Left kidney (tissue), 2 donors: Measurements from ENCODE around the gene SLAMF9. TPM values are rescaled to one million over a fixed set of nuclear protein-coding genes. Genes with fewer than 3 reads are reported as not detected.
"Not testable (repeated sequence)": the region's sequence is repeated elsewhere in the genome, so short reads cannot be mapped to it uniquely, and the experiment has no call there.

Source experiments
- DNase-seq: peaks from one replicate; pipeline ENCODE4 v3.0.0-alpha.2; 2013
- polyA plus RNA-seq: library from polyadenylated mRNA; unstranded; fragments of 120-200 nt; gene quantifications from one replicate; pipeline ENCODE4 v1.2.1, GENCODE V29; 2013; ENCODE audit not compliant: insufficient read length

SLAMF9 gene
- polyA plus RNA-seq, 1 donor = not detected

DNA sequence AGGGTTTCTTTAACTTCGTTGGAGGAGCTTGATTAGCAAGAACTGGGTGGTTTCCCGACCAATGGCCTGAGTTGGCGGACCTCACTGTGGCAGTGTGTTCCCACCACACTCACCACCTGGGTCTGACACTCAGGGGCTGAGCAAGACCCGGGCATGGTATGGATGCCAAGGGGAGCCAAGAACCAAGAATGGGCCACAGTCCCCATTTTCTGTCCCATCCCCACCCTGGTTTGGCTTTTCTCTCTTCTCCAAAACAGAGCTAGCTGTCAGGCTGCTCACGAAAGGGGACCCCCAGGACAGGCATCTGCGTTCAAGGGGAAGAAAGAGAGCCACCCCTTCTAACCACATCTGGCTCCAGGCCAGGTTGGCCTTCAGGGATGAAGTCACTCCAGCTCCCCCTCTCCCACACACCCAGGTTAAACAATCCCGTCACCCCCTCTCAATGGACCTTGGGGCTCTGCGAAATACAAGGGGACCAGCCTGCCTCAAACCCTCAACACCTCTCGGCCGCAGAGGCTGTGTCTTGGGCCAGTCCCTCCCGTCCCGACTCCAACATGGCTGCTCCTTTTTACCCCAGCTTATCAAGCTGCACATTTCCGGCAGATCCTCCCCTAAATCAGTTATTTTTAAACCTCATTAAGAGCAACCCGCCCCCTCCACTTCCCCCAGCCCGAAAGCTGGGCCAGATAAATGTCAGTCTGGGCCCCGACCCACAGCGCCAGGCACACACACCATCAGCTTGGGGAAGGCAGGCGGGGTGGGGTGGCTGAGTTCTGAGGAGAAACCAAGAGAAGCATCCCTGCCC, 32.1 kb downstream of the SLAMF9 start:
- no peak for DNase-seq

DNA sequence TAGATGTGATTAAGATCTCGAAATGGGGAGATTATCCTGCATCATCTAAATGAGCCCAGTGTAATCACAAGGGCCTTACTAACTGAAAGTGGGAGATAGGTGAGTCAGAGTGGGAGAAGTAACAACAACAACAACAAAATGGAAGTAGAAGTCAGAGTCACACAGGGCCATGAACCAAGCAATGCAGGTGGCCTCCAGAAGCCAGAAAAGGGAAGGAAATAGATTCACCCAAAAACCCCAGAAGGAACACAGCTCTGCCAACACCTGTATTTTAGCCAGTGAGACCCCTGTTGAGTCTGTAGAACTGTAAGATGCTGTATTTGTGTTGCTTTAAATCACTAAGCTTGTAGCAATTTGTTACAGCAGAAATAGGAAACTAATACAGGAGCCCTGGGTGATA, 32.8 kb downstream of the SLAMF9 start:
- DNase-seq = no peak

DNA sequence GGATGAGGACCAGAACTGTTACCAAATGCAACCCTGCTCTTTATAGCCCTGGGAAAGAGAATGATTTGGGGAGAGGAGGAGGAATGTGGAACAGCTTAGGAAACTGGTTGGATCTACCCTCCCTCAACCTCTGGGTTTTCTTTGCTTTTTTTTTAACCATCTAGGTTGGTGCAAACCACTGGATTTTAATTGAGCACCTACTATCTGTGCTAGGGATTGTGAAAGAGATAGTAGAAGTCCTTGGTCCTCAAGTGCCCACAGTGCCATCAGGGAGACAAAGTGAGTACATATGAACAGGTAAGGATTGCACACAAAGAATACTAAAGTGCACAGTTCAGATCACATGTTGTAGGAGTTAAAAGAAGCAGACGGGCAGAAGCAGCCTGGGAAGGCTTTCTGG, 33.4 kb downstream of the SLAMF9 start:
- no peak for DNase-seq

DNA sequence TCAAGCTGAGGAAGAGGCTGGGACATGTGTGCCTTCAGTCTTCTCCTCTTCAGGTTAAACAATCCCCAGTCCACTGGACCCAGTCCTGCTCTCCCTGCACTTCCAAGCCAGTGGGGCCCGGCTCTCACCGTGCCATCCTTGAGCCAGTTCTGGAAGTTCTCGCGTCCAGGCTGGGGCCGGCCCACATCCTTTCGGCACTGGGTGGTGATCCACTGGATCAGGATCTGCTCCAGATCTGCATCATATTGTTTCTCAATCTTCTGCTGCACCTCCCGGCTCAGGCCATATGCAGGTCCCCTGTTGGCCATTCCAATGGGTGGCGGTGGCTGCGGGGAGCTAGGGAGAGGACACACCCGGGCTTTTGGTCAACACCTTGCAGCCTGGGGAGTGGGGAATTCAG, 33.8 kb downstream of the SLAMF9 start:
- DNase-seq = no peak

DNA sequence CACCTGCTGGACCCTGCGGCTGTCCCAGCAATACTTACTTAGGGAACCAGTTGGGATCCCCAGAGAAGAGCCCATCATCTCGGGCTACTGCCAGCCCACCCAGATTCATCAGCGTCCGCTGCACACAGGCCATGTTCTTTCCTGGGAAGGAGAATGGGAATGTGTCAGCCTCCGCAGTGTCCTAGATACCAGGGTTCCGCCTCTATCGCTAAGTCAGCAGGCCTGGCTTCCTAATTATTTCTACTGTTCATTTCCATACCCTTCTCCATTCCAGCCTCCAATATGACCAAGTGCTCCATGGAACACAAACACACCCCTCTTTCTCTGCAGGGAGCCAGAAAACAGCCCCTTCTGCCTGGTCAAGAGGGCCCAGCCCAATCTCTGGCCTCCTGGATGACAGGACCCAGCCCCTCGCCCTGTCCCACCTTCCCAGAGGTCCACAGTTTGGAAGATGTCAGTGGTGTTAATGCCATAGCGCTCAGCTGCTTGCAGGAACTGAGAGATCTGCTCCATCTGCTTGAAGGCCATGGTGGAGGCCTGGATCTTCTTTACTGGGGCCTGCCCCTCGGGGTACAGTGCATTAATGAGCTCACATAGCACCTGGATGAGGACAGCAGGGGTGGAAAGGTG, 34.7 kb downstream of the SLAMF9 start:
- DNase-seq = no peak

DNA sequence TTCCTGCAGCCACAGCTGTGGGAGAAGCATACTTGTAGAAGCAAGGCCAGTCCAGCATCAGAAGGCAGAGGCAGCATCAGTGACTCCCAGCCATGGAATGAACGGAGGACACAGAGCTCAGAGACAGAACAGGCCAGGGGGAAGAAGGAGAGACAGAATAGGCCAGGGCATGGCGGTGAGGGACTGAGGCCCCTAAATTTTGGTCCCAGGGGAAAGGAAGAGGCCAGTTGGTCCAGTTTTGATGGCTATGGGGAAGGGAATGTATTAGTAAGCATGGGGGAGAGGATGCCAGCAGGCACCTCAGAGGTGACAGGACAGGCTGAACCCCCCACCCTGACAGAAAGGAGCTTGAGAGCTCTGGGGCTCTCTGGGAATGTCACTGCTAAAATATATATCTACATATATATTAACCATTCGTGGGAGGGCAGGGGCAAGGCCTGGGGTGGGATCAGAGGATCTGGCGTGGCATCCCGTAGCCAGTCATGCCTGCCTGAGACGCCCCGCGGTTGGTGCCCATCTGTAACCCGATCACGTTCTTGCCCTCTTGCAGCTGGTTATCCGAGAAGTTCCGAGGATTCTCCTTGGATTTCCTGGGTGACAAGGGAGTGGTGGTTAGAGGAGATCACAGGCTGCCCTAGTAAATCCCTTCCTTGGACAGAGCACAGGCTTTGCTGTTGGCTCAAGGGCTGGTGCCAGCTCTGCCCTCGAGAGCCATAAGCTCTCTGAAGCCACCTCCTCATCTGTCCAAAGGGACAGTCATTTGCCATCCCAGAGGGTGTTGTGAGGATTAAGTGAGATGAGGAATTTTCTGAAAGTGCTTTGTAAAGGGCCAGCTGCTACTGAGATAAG, 35.5 kb downstream of the SLAMF9 start:
- no peak for DNase-seq

DNA sequence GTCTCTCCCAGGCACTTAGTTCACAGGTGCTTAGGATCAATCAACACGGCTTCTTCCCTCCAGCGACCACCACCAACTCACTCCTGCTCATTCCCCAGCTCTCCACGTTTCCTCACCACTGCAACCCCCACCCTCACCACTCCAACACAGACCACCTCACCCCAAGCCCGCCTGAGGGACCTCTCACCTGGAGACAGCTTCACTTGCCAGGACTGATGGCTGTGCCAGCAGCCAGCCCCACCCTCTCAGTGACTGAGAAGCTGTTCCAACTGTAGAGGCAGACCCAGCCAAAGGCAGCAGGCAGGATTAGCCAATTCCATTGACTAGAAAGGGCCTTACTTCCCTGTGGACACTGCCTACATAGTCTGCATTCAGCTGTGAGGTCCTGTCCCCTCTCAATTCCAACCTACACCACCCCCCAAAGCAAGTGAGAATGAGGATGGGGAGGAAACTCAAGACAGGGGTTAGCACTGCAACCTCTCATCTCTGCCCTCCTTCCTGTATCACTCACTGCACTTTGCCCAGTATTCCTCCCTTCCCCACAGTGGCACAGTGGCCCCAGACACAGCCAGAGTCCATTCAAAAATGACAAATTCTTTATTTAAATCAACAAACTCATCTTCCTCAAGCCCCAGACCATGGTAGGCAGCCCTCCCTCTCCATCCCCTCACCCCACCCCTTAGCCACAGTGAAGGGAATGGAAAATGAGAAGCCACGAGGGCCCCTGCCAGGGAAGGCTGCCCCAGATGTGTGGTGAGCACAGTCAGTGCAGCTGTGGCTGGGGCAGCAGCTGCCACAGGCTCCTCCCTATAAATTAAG, 36.3 kb downstream of the SLAMF9 start:
- DNase-seq = no peak

DNA sequence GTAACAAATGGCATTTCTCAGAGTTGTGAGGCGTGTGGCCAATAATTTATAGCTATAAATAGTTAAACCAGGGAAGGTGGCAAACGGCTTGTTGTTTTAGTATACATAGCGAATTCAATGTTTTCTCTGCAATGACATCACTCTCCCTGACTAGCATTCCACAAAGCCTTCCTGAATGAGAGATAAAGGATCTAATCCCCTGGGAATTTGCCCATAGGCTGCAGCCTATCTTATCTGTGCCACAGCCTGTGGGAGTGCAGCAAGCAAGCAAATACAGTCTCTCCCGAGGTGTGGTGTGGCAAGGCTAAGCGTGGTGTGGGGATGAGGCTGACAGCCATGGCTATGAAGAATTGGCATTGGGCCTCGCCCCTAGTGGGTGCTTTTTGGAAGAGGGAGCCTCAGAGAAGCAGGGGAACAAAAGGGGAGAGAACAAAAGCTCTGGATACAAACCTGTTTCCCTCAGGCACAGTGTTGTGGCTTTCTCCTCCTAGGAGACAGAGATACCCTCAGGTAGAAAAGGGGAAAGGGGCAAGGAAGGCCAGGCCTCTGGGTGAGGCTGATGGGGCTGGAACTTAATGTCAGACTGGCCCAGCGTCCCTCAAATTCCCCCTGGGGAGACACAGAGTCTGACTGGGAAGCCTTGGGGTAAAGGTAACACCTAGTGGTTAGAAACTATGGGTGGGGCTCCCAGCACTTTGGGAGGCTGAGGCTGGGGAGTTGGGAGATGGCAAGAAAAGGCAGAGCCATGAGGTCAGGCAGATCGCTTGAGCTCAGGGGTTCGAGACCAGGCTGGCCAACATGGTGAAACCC, 37.6 kb downstream of the SLAMF9 start:
- no peak for DNase-seq

DNA sequence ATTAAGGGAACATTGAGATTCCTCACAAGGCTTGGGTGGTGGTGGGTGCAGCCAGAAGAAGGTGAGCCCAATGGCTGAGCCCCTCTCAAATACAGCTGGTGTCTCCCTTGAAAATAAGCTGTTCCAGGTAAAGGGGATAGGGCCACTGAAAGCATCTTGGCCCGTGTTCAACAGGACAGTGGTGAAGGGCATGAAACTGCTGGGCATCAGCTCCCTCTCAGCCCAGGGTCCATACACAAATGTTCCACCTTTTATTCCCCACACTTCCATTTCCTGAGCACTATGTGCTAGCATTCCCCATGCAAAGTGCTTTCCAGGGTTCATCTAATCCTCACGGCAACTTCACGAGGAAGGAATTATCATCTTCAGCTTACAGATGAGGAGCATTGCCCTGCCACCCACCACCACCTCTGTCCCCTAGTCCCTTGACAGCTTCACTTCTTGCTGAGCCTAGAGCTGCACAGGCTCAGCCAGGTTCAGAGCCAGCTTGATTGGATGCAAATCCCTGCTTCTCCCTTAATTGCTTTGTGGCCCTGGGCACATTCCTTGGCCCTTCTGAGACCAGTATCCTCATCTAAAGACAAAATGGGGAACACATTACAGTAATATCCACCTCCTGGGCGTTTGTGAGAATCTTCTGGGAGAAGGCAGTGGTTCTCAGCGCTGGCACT, 38.3 kb downstream of the SLAMF9 start:
- no peak for DNase-seq

DNA sequence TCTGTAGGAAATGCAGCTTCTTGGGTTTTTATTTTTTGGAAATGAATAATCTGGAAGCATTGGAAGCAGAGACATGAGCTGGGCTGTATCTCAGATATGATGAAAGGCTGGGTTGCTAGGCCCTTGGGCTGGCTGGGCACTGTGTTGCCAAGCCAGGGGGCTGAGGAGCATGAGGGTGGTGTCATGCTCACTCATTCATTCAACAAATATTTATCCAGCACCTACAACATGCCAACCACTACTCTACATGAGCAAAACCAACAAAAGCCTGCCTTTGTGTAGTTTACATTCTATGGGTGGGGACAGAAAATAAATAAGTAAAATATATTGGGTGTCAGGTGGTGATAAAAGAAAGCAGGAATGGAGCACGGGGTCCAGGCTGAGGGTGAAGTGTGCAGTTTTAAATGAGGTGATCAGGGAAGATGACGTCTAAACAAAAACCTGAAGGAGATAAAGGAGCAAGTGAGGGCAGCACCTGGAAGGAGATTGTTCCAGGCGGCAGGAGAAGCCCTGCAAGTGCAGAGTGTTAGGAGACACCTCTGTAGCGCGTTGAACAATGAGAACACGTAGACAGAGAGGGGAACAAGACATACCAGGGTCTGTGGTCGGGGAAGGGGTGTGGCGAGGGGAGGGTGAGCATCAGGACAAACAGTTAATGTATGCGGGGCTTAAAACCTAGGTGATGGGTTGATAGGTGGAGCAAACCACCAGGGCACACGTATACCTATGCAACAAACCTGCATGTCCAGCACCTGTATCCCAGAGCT, 39.6 kb downstream of the SLAMF9 start:
- DNase-seq = no peak

DNA sequence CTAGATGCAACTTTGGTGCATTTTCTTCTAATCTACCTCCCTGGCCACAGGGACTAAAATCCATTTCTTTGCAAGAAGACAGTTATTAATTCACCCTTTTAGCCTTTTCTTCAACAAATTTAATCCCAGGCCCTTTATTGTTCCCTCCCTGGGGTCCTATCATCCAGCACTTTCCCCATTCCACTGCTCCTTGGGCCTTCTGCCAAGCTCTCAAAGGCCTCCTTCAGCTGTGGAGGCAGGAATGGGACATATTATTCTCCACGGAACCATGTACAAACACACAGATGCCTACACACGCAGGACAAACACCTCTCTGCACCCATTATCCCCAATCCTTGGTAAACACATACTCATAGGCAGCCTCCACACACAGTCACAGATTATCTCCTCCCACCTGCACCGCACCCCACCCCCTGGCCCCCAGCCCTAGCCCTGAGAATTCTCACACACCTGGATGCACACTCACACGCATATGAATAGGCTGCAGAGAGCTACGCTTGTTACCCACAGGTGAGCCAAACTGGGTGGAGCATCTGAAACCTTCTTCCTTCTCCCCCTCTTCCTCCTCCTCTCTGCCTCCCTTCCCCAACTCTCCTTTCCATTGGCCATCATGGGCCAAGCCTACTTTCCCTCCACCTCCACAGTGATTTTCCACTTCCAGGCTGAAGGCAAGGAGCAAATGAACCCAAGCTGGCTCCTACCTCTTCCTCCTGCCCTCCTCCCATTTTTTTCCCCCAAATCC, 40.4 kb downstream of the SLAMF9 start:
- DNase-seq = no peak

DNA sequence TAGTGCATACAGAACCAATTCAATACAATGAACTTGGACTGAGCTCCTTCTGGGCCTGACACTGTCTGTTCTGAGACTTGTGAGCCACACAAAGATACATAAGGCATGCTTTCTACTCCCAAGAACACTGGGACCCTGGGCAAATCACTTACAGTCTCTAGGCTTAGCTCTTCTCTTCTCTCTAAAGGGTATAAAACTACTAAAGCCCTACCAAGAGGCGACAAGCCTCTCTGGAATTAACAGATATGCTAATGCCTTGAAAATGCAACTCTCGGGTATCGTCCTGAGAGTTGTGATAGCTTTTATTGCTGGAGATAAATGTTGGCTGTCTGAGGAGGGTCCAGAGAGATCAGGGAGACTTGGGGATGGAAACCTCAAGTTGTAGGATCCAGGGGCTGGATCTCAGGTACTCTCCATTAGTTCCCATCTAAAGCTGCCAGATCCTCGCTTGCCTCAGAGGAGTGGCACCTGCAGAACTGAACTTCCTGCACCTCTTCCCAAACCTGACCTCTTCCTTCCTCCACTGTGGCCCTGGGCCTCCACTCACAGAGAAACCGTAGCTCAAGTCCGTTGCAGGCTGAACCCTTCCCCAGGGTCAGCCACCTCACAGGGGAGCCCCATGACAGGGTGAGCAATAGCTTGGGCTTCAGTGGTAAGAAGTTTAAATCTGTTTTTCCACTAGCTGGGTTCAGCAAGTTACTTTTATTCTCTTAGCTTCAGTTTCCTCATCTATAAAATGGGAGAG, 42.5 kb downstream of the SLAMF9 start:
- DNase-seq = no peak

DNA sequence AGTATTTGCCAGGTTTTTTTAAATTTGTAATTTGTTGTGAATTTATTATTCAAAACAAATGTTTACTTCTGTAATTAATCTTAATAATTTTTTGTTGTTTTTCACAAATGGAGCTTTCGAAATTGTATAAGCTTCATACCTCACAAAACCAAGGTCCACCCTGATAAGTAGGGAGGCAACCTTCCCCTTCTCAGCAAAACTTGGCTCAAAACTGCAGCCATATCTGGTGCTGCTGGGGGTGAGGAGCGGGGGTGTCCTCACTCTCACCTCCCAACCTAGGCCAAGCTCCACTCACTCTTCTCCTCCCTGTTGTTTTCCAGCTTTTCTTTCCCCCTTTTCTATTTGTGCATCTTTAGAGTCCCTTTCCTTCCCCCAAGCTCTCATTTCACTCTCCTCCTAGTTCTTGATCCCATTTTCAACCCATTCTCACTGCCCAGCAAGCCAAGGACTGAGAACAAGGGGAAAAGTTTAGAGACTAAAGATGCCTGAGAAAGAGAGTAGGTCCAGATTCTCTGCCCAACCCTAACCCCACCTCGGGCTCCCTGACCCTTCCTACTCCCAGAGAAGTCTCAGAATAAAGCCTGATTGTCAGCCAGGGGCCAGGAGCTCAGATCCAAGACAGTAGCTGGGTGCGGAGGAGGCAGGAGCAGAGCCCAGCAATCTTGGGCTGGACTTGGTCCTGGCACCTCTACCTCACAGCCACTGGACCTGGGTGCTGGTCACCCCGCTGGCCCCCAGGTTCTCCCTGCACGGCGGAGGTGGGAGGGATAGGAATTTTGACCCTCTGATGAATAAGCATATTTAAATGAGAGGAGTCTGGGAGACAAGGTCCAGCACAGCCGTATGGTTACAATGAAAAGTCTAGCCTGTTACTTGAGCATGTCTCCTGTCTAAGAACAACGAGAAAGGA, 45.8 kb downstream of the SLAMF9 start:
- no peak for DNase-seq

DNA sequence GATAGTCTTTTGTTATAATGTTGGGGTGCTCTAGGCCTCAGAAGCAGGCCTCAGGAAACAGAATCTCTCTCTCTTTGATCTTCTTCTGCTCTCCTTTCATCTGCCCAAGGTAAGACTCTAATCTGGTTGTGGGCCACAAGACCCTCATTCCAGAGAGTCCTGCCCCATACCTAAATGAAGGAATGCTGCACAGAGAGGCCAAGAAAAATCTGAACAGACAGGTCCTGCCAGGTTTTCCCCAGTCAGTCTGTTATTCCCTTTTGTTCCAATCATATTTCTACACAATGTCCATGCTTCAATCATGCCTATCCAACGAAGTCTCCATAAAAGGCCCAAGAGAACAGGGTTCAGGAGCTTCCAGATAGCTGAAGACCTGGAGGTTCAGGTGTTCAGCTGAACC, 47.1 kb downstream of the SLAMF9 start:
- DNase-seq = no peak

DNA sequence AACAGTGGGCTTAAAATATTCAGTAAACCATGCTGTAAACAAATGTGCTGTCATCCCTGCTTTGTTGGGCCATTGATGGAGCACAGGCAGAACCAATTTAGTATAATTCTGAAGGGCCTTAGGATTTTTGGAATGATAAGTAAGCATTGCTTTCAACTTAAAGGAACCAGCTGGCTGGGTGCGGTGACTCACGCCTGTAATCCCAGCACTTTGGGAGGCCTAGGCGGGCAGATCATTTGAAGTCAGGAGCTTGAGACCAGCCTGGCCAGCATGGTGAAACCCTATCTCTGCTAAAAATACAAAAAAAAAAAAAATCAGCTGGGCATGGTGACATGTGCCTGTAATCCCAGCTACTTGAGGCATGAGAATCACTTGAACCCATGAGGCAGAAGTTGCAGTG, 50.0 kb downstream of the SLAMF9 start:
- DNase-seq = not testable (repeated sequence)

DNA sequence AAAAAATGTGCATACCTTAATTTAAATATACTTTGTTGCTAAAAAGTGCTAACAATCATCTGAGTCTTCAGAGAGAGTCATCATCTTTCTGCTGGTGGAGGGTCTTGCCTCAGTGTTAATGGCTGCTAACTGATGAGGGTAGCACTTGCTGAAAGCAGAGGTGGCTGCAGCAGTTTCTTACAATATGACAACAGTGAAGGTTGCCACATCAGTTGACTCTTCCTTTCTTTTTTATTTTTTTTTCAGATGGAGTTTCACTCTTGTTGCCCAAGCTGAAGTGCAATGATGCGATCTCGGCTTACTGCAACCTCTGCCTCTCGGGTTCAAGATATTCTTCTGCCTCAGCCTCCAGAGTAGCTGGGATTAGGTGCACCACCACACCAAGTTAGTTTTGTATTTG, 51.5 kb downstream of the SLAMF9 start:
- no peak for DNase-seq
